ENCODE measurements around the gene SPSB4. TPM values are rescaled to one million over a fixed set of nuclear protein-coding genes. Genes with fewer than 3 reads are reported as not detected.

SPSB4 gene
- total and polyA plus RNA-seq, 2 donors (not counting 1 experiment from before 2014, with no cell fraction given) = not detected

DNA sequence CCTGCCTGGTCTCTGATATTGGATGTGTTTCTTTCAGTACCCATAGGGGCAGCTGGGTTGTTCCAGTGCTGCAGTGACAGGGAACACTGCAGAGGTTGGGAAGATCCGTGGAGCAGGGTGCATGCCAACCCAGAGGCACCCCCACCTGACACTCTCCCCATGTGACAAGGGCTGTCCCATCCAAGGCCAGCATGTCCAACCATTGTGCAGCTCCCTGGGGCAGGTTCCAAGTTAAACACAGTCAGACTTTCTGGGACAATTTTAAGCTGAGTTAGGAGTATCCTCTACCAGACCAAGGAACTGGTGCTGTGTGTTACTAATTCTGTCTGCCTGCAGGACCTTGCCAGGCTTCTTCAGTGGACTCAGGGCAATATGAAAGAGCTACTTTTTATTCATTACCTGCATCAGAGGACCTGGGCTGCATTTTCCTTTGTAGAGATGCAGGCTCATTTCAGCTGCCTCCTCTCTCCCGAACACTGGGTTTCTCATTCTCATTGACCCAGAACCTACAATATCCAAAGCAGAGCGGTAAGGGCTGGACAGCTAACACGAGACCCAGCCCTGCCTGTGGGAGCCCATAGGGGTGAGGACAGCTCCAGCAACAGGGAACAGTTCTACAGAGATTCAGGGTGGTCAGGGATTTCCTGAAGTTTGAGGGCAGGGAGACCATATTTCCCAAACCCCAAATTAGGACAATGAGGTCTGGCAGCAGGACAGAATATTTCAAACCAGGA lies 72.7 kb downstream of the SPSB4 start:
- Histone ChIP-seq H3K4me3 (replicated peaks in 1 of 4; ENCODE audit: control extremely low read depth in 1 of 4, insufficient read depth in 1 of 4, low read depth in 3 of 4, low read length in 4 of 4) (no peak overlapping the region), H3K9me3 (ENCODE audit: control insufficient read depth, insufficient read depth, low read depth, low read length) (no peaks in the 10 kb centered on the region), H3K4me2 (ENCODE audit: extremely low read depth, insufficient read depth, low read length) (no peak overlapping the region), H3K4me1 (ENCODE audit: control insufficient read depth, extremely low read depth, insufficient read depth, low read length) (no peaks in the 10 kb centered on the region), H4K20me1 (ENCODE audit: control insufficient read depth, extremely low read depth, insufficient read depth, low read length) (no peaks in the 10 kb centered on the region), H3K36me3 (ENCODE audit: control insufficient read depth, insufficient read depth, low read length) (no peaks in the 10 kb centered on the region), H2AFZ (ENCODE audit: low read length) (no peak overlapping the region), H3K79me2 (ENCODE audit: control insufficient read depth, insufficient read depth, low read length) (no peaks in the 10 kb centered on the region), H3K27ac (ENCODE audit: insufficient read depth, low read length) (no peak overlapping the region), H3K9ac (ENCODE audit: insufficient read depth, low read length) (no peak overlapping the region), H3K27me3 (ENCODE audit: control insufficient read depth, insufficient read depth, low read length) (no peaks in the 10 kb centered on the region)
- TF ChIP-seq, protein P1, sequence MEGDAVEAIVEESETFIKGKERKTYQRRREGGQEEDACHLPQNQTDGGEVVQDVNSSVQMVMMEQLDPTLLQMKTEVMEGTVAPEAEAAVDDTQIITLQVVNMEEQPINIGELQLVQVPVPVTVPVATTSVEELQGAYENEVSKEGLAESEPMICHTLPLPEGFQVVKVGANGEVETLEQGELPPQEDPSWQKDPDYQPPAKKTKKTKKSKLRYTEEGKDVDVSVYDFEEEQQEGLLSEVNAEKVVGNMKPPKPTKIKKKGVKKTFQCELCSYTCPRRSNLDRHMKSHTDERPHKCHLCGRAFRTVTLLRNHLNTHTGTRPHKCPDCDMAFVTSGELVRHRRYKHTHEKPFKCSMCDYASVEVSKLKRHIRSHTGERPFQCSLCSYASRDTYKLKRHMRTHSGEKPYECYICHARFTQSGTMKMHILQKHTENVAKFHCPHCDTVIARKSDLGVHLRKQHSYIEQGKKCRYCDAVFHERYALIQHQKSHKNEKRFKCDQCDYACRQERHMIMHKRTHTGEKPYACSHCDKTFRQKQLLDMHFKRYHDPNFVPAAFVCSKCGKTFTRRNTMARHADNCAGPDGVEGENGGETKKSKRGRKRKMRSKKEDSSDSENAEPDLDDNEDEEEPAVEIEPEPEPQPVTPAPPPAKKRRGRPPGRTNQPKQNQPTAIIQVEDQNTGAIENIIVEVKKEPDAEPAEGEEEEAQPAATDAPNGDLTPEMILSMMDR (conservative IDR thresholded peaks at IDR 0.05 in 1 of 2, IDR thresholded peaks at IDR 0.05 in 1 of 2; ENCODE audit: low read depth in 1 of 2, low read length in 2 of 2) = no peak
- no peak for TF ChIP-seq EZH2 (IDR thresholded peaks at IDR 0.05; ENCODE audit: low read length, missing control alignments)
- DNase-seq (ENCODE audit: low read depth in 2 of 2) = no peak

GRCh38 chr3:141124715-141125114 lies 73.6 kb downstream of the SPSB4 start:
- TF ChIP-seq, protein P1 (conservative IDR thresholded peaks at IDR 0.05 in 1 of 2, IDR thresholded peaks at IDR 0.05 in 1 of 2; ENCODE audit: low read depth in 1 of 2, low read length in 2 of 2) = no peak
- no peak for TF ChIP-seq EZH2 (IDR thresholded peaks at IDR 0.05; ENCODE audit: low read length, missing control alignments)
- no peak overlapping the region for H3K4me3 ChIP-seq (replicated peaks in 1 of 4; ENCODE audit: control extremely low read depth in 1 of 4, insufficient read depth in 1 of 4, low read depth in 3 of 4, low read length in 4 of 4)
- H3K4me1 ChIP-seq (ENCODE audit: control insufficient read depth, extremely low read depth, insufficient read depth, low read length) = no peaks in the 10 kb centered on the region
- H2AFZ ChIP-seq (ENCODE audit: low read length) = no peak overlapping the region
- H3K4me2 ChIP-seq (ENCODE audit: extremely low read depth, insufficient read depth, low read length) = no peak overlapping the region
- DNase-seq (ENCODE audit: low read depth in 2 of 2) = no peak
- H3K27ac ChIP-seq (ENCODE audit: insufficient read depth, low read length) = no peak overlapping the region
- H3K9ac ChIP-seq (ENCODE audit: insufficient read depth, low read length) = no peak overlapping the region
- no peaks in the 10 kb centered on the region for H3K36me3 ChIP-seq (ENCODE audit: control insufficient read depth, insufficient read depth, low read length)
- H4K20me1 ChIP-seq (ENCODE audit: control insufficient read depth, extremely low read depth, insufficient read depth, low read length) = no peaks in the 10 kb centered on the region
- no peaks in the 10 kb centered on the region for H3K9me3 ChIP-seq (ENCODE audit: control insufficient read depth, insufficient read depth, low read depth, low read length)
- no peaks in the 10 kb centered on the region for H3K27me3 ChIP-seq (ENCODE audit: control insufficient read depth, insufficient read depth, low read length)
- H3K79me2 ChIP-seq (ENCODE audit: control insufficient read depth, insufficient read depth, low read length) = no peaks in the 10 kb centered on the region

DNA sequence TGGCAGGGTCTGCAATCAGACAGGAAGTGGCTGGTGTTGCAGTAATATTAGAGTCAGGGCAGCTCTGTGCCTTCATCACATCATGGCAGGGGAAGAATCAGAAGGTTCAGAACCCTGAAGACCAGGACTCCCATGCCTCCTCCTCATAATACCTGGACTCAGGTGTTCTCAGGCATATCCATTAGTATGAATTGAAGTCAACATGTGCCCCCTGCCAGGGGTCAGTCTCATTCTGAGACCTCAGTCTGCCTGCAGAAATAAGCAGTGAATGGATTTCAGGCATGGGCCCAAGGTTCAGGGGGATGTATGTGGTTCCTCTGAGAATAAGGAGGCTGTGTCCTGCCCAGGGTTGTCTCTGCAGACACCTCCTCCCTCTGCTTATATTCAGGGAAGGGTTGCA lies 74.2 kb downstream of the SPSB4 start:
- H3K4me1 ChIP-seq (ENCODE audit: control insufficient read depth, extremely low read depth, insufficient read depth, low read length) = no peaks in the 10 kb centered on the region
- no peaks in the 10 kb centered on the region for H3K36me3 ChIP-seq (ENCODE audit: control insufficient read depth, insufficient read depth, low read length)
- H3K4me2 ChIP-seq (ENCODE audit: extremely low read depth, insufficient read depth, low read length) = no peak overlapping the region
- DNase-seq (ENCODE audit: low read depth in 2 of 2) = no peak
- H4K20me1 ChIP-seq (ENCODE audit: control insufficient read depth, extremely low read depth, insufficient read depth, low read length) = no peaks in the 10 kb centered on the region
- H3K9me3 ChIP-seq (ENCODE audit: control insufficient read depth, insufficient read depth, low read depth, low read length) = no peaks in the 10 kb centered on the region
- H2AFZ ChIP-seq (ENCODE audit: low read length) = no peak overlapping the region
- H3K9ac ChIP-seq (ENCODE audit: insufficient read depth, low read length) = no peak overlapping the region
- H3K27ac ChIP-seq (ENCODE audit: insufficient read depth, low read length) = no peak overlapping the region
- H3K4me3 ChIP-seq (replicated peaks in 1 of 4; ENCODE audit: control extremely low read depth in 1 of 4, insufficient read depth in 1 of 4, low read depth in 3 of 4, low read length in 4 of 4) = no peak overlapping the region
- H3K27me3 ChIP-seq (ENCODE audit: control insufficient read depth, insufficient read depth, low read length) = no peaks in the 10 kb centered on the region
- H3K79me2 ChIP-seq (ENCODE audit: control insufficient read depth, insufficient read depth, low read length) = no peaks in the 10 kb centered on the region
- no peak for TF ChIP-seq EZH2 (IDR thresholded peaks at IDR 0.05; ENCODE audit: low read length, missing control alignments)
- TF ChIP-seq, protein P1 (conservative IDR thresholded peaks at IDR 0.05 in 1 of 2, IDR thresholded peaks at IDR 0.05 in 1 of 2; ENCODE audit: low read depth in 1 of 2, low read length in 2 of 2) = no peak
